Mononuclear cell (primary cell): ENCODE results near the gene GPR37L1. TPM values are rescaled to one million over a fixed set of nuclear protein-coding genes. Genes with fewer than 3 reads are reported as not detected.
"Not testable (repeated sequence)": the region's sequence is repeated elsewhere in the genome, so short reads cannot be mapped to it uniquely, and the experiment has no call there.

Source experiments
- H3K27me3 ChIP-seq: 2 replicates; pipeline ENCODE4 v1.6.0; 2011; ENCODE audit warnings: low read length, control low read depth; ENCODE audit not compliant: insufficient read depth
- H3K4me1 ChIP-seq: 2 replicates; pipeline ENCODE4 v1.5.1; 2011; ENCODE audit warnings: mild to moderate bottlenecking, low read length, control low read depth; ENCODE audit not compliant: insufficient read depth
- H3K4me3 ChIP-seq: 2 replicates; pipeline ENCODE4 v1.5.1; 2011; ENCODE audit warnings: mild to moderate bottlenecking, low read length, moderate library complexity
- H3K9me3 ChIP-seq: 2 replicates; pipeline ENCODE4 v1.5.1; 2011; ENCODE audit warnings: low read depth, mild to moderate bottlenecking, control low read depth, low read length
- total RNA-seq: library from RNA; depleted of rRNA; stranded (reverse); fragments of >200 nt; gene quantifications from one replicate; pipeline ENCODE4 v1.2.3, GENCODE V29; 2012

GPR37L1 gene
- total RNA-seq, 1 donor: not detected

GRCh38 chr1:202104073-202104472 is 18.6 kb upstream of the GPR37L1 start:
- no peak overlapping the region for H3K4me3 ChIP-seq

DNA sequence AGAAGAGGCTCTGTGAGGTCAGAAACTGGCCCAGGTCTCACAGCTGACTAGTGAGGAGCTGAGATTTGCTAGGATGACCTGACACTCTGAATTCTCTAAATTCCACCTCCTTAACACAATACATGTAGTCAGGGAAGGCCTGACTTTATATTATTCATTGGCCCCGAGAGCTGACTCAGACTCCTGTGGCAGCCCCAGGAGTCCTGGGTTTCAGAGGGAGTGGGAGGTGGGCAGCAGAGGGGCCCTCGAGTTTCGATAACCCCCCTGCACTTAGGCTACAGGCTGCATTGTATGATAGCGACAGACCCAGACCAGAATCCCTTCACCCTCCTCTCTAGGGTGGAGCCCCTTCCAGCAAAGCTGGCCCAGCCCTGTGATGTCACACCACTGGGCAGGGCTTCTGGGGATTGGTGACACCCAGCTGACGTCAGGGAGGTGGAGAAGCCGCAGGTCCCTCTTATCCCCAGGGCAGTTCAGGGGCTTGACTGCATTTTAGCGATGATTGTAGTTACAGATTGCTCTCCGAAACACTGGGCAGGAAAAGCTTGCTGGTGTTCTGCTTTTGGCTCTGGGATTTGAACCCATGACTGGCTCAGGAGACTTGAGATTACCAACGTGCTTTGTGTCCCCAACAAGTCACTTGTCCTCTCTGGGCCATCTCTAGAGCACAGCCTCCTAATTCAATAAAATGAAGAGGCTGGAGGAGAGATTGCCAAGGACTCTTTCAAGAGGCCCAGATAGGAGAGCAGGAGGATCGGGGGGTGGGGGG is 17.0 kb upstream of the GPR37L1 start:
- H3K4me3 ChIP-seq: no peak overlapping the region
- H3K9me3 ChIP-seq: no peaks in the 10 kb centered on the region

More at GRCh38 chr1:202104073-202104472, 18.6 kb upstream of the GPR37L1 start:
- no peaks in the 10 kb centered on the region for H3K9me3 ChIP-seq
- no peaks in the 10 kb centered on the region for H3K27me3 ChIP-seq
- no peaks in the 10 kb centered on the region for H3K4me1 ChIP-seq

GRCh38 chr1:202106340-202107254 is 16.1 kb upstream of the GPR37L1 start:
- no peaks in the 10 kb centered on the region for H3K9me3 ChIP-seq
- H3K4me1 ChIP-seq: no peaks in the 10 kb centered on the region
- no peak overlapping the region for H3K4me3 ChIP-seq
- no peaks in the 10 kb centered on the region for H3K27me3 ChIP-seq

More for the DNA sequence above, 17.0 kb upstream of the GPR37L1 start:
- no peaks in the 10 kb centered on the region for H3K27me3 ChIP-seq
- H3K4me1 ChIP-seq: no peaks in the 10 kb centered on the region

DNA sequence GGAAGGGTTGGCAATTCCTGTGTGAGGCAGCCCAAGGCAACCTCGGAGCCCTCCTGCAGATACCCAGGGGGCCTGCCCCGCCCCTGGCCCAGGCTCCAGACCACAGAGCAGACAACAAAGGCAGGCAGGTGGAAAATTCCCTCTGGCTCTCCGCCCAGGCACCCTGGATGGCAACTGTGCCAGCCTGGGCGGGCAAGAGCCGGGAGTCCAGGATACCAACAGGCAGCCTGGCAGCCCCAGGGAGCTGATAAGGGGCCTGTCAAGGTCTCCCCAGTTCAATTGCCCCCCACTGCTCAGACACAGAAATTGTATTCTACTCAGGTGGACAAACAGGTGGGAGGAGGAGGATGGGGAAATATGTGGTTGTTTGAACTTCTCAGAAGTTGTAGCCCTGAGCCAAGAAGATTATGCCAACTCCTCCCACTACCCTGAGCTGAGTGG is 15.4 kb upstream of the GPR37L1 start:
- no peak overlapping the region for H3K4me3 ChIP-seq

GRCh38 chr1:202107801-202108731 is 14.7 kb upstream of the GPR37L1 start:
- H3K4me3 ChIP-seq: no peak overlapping the region
- no peaks in the 10 kb centered on the region for H3K9me3 ChIP-seq
- H3K4me1 ChIP-seq: no peaks in the 10 kb centered on the region
- H3K27me3 ChIP-seq: no peaks in the 10 kb centered on the region

More for the DNA sequence above, 15.4 kb upstream of the GPR37L1 start:
- no peaks in the 10 kb centered on the region for H3K9me3 ChIP-seq
- no peaks in the 10 kb centered on the region for H3K27me3 ChIP-seq
- H3K4me1 ChIP-seq: no peaks in the 10 kb centered on the region

DNA sequence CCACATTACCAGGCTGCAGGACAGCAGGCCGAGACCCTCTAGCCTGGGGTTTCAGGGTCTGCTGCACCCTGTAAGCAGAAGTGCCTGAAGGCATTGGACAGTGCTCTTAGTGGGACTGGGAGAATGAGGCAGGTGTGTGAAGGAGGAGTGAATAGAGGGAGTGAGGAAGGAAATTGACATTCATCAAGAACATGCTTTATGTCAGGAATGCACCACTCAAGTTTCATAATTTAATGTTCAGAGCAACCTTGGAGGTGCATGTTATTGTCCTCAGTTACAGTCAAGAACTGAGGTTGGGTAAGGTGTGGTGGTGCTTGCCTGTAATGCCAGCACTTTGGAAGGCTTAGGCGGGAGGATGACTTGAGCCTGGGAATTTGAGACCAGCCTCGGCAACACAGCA is 11.7 kb upstream of the GPR37L1 start:
- Histone ChIP-seq H3K4me3 (no peak overlapping the region), H3K27me3 (no peaks in the 10 kb centered on the region), H3K4me1 (no peaks in the 10 kb centered on the region), H3K9me3 (no peaks in the 10 kb centered on the region)

DNA sequence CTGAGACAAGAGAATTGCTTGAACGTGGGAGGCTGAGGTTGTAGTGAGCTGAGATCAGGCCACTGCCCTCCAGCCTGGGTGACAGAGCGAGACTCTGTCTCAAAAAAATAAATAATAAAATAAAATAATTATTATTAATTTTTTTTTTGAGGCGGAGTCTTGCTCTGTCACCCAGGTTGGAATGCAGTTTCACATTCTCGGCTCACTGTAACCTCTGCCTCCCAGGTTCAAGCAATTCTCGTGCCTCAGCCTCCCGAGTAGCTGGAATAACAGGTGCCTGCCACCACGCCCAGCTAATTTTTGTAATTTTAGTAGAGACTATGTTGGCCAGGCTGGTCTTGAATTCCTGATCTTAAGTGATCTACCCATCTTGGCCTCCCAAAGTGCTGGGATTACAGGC is 11.1 kb upstream of the GPR37L1 start:
- not testable (repeated sequence) for H3K4me1 ChIP-seq, H3K27me3 ChIP-seq, H3K9me3 ChIP-seq, H3K4me3 ChIP-seq

GRCh38 chr1:202112859-202113689 is 9.6 kb upstream of the GPR37L1 start:
- Histone ChIP-seq H3K4me3 (no peak overlapping the region), H3K27me3 (no peaks in the 10 kb centered on the region), H3K4me1 (no peaks in the 10 kb centered on the region), H3K9me3 (no peaks in the 10 kb centered on the region)

DNA sequence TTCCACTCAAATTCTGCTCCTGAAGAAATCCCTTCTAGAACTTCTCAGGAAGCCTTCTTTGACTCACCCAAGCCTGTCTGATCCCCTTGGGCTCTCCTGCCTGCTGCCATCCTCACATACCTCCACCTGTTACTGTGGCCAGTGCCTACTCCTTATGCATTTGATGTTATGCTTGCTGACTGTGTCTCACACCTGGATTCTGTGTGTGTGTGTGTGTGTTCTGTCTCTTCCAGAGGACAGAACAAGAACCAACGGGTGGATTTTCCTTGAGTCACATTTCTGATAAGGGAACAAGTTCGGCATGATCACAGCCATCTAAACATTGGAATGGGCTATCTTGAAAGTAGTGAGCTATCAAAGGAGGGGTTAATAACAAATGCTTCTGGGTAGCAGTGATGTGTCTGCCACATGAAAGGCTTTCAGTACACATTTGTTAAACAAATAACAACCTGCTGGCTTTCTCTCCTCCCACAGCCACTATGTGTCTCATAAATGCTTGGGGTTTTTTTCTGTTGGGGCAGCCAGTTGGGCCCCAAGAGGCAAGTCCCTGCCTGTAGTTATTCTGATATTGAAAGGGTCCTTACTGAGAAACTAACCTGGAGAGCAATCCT is 8.9 kb upstream of the GPR37L1 start:
- Histone ChIP-seq H3K4me3 (no peak overlapping the region), H3K27me3 (no peaks in the 10 kb centered on the region), H3K4me1 (no peaks in the 10 kb centered on the region), H3K9me3 (no peaks in the 10 kb centered on the region)

- H3K4me1 ChIP-seq: no peaks in the 10 kb centered on the region
Observed at GRCh38 chr1:202116287-202116686, 6.4 kb upstream of the GPR37L1 start.

GRCh38 chr1:202117898-202118371 is 4.8 kb upstream of the GPR37L1 start:
- no peak overlapping the region for H3K4me3 ChIP-seq
- no peaks in the 10 kb centered on the region for H3K9me3 ChIP-seq
- no peaks in the 10 kb centered on the region for H3K27me3 ChIP-seq
- H3K4me1 ChIP-seq: no peaks in the 10 kb centered on the region

More at GRCh38 chr1:202116287-202116686, 6.4 kb upstream of the GPR37L1 start:
- no peaks in the 10 kb centered on the region for H3K27me3 ChIP-seq
- no peak overlapping the region for H3K4me3 ChIP-seq
- no peaks in the 10 kb centered on the region for H3K9me3 ChIP-seq

DNA sequence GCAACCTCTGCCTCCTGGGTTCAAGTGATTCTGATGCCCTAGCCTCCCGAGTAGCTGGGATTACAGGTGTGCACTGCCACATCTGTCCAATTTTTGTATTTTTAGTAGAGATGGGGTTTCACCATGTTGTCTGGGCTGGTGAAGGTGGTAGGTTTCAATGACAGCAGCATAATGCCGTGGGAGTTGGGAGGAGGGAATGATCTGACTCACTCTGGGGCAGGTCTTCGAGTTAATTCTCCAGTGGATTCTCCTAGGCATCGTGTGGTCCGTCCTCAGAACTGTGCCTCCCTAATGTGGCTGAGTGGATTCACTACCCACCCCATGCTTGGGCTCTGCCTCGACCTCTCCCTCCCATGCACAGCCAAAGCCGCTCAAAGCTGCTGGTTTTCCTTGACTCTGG is 1.7 kb upstream of the GPR37L1 start:
- Histone ChIP-seq H3K9me3 (no peaks in the 10 kb centered on the region), H3K4me1 (no peaks in the 10 kb centered on the region), H3K4me3 (no peak overlapping the region), H3K27me3 (no peaks in the 10 kb centered on the region)

DNA sequence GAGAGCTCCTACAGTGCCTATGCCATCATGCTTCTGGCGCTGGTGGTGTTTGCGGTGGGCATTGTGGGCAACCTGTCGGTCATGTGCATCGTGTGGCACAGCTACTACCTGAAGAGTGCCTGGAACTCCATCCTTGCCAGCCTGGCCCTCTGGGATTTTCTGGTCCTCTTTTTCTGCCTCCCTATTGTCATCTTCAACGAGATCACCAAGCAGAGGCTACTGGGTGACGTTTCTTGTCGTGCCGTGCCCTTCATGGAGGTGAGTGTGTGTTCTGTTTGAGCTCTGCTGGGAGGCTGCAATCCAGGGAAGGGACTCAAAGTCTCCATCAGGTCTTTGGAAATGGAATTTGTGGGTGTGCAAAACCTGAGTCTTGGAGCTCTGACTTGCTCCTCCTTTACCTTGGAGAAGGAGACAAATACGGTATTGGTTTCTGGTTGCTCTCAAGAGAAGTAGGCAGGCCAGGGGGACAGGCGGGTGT is 658 bp downstream of the GPR37L1 start:
- H3K4me1 ChIP-seq: no peaks in the 10 kb centered on the region
- H3K27me3 ChIP-seq: no peaks in the 10 kb centered on the region
- no peak overlapping the region for H3K4me3 ChIP-seq
- H3K9me3 ChIP-seq: no peaks in the 10 kb centered on the region
